Activated gamma-delta T cell treated with Interleukin-2 at 50 U/mL for 16 hours (primary cell): Measurements from ENCODE around the gene DNER.

ENCODE experiments used
- DNase-seq: peaks from one replicate; pipeline ENCODE4 v3.0.0-alpha.2; 2020

The DNER gene

GRCh38 chr2:229669841-229670240 lies 44.5 kb downstream of the DNER start:
- DNase-seq = no peak

GRCh38 chr2:229666811-229667210 lies 47.5 kb downstream of the DNER start:
- DNase-seq = no peak

- DNase-seq = no peak
These were observed 49.2 kb downstream of the DNER start for GRCh38 chr2:229665158-229665557.

GRCh38 chr2:229661478-229661877 lies 52.9 kb downstream of the DNER start:
- DNase-seq = no peak

- no peak for DNase-seq
These were observed 53.4 kb downstream of the DNER start for GRCh38 chr2:229660951-229661350.

- no peak for DNase-seq
These were observed 54.0 kb downstream of the DNER start for GRCh38 chr2:229660391-229660790.

GRCh38 chr2:229658004-229658403 lies 56.4 kb downstream of the DNER start:
- DNase-seq = no peak

- no peak for DNase-seq
These were observed 59.9 kb downstream of the DNER start for GRCh38 chr2:229654437-229654836.

- no peak for DNase-seq
These were observed 60.8 kb downstream of the DNER start for GRCh38 chr2:229653531-229653930.

GRCh38 chr2:229652796-229653195 lies 61.6 kb downstream of the DNER start:
- no peak for DNase-seq

GRCh38 chr2:229650901-229651300 lies 63.5 kb downstream of the DNER start:
- DNase-seq = no peak

- no peak for DNase-seq
These were observed 64.3 kb downstream of the DNER start for GRCh38 chr2:229650059-229650458.

GRCh38 chr2:229646186-229646723 lies 68.1 kb downstream of the DNER start:
- DNase-seq = no peak

GRCh38 chr2:229642371-229642770 lies 72.0 kb downstream of the DNER start:
- no peak for DNase-seq

GRCh38 chr2:229641676-229642075 lies 72.7 kb downstream of the DNER start:
- DNase-seq = no peak

- no peak for DNase-seq
These were observed 73.7 kb downstream of the DNER start for GRCh38 chr2:229640636-229641035.

GRCh38 chr2:229636571-229636970 lies 77.8 kb downstream of the DNER start:
- DNase-seq = no peak

GRCh38 chr2:229635371-229635680 lies 79.0 kb downstream of the DNER start:
- no peak for DNase-seq

GRCh38 chr2:229634601-229635370 lies 79.6 kb downstream of the DNER start:
- DNase-seq = no peak

GRCh38 chr2:229633556-229633955 lies 80.8 kb downstream of the DNER start:
- no peak for DNase-seq

- DNase-seq = no peak
These were observed 85.3 kb downstream of the DNER start for GRCh38 chr2:229629039-229629438.

GRCh38 chr2:229627728-229628127 lies 86.6 kb downstream of the DNER start:
- DNase-seq = no peak

- DNase-seq = no peak
These were observed 91.6 kb downstream of the DNER start for GRCh38 chr2:229622495-229623355.

GRCh38 chr2:229620759-229621158 lies 93.6 kb downstream of the DNER start:
- DNase-seq = no peak
